ENCODE data around the gene SLAMF1.

Gene SLAMF1

DNA sequence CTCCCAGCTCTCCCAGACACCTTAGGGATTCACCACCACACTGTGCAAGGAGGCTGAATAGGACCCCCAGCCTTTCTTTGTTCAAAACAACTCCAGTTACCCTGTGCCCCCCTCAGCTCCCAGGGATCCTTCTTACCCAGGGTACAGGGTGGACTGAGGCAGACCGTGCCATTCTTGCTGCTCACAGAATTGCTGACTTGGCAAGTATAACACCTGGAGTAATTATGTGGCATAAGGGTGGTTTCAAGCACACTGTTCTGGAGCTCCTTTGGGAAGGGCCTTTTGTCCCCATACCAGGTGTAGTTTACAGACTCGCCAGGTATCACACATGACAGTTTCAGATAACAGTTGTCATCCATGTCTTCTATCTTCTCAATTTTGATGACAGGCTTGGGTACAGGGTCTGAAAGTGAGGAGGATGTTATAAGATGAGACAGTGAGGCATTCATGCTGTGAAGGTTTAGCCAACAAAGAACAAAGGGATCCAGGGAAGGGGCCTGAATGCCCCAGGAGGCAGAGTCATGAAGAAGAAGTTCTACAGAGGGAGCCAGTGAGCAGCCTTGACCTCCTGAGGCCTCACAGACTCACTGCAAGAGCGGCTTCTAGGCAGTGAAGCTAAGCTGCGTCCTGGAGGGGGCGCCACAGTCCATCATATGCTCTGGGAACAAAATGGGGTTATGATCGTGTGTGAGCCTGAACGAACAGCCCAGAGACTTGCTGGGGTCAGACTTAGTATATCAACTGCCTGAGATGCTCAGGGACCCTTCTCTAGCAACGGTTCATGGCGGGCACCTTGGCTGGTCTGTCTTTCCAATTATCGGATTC, 34.4 kb upstream of the SLAMF1 start:
- DNase-seq (ENCODE audit: low read depth), result peak; percentile 93
- H3K4me3 ChIP-seq (ENCODE audit: low read depth, low read length), result no peak overlapping the region
- TF ChIP-seq POLR2A (IDR thresholded peaks at IDR 0.05; ENCODE audit: extremely low read depth, insufficient read length) (no peak), MYC (IDR thresholded peaks at IDR 0.05; ENCODE audit: low read depth, low read length) (0 out of 2 replicates have a peak, but pooled peaks have one; percentile 39)
- TF ChIP-seq, protein P1, sequence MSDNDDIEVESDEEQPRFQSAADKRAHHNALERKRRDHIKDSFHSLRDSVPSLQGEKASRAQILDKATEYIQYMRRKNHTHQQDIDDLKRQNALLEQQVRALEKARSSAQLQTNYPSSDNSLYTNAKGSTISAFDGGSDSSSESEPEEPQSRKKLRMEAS (IDR thresholded peaks at IDR 0.05; ENCODE audit: low read depth, low read length), result peak; percentile 21; the same call in 1 of the 2 replicates
- TF ChIP-seq, protein P2, sequence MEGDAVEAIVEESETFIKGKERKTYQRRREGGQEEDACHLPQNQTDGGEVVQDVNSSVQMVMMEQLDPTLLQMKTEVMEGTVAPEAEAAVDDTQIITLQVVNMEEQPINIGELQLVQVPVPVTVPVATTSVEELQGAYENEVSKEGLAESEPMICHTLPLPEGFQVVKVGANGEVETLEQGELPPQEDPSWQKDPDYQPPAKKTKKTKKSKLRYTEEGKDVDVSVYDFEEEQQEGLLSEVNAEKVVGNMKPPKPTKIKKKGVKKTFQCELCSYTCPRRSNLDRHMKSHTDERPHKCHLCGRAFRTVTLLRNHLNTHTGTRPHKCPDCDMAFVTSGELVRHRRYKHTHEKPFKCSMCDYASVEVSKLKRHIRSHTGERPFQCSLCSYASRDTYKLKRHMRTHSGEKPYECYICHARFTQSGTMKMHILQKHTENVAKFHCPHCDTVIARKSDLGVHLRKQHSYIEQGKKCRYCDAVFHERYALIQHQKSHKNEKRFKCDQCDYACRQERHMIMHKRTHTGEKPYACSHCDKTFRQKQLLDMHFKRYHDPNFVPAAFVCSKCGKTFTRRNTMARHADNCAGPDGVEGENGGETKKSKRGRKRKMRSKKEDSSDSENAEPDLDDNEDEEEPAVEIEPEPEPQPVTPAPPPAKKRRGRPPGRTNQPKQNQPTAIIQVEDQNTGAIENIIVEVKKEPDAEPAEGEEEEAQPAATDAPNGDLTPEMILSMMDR (IDR thresholded peaks at IDR 0.05; ENCODE audit: low read depth, low read length), result peak; percentile 97

DNA sequence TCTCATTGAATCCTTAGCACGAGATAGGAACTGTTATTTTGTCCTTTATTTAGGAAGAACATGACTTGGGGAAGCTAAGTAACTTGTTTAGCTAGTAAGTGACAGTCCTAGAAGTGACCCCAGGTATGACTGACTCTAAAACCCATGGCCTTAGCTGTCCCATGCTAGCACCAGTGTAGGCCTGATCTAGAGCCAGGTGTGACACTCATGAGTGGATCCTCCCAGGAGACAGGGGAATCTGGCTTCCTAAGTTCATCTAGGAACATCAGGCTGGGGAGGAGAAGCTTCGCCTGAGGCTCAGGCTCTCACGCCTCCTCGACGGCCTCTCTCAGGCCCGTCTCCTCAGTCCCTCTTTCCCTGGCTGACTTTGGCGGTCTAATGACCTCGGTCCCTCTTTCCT, 33.6 kb upstream of the SLAMF1 start:
- TF ChIP-seq, protein P1 (IDR thresholded peaks at IDR 0.05; ENCODE audit: low read depth, low read length), result no peak
- TF ChIP-seq MYC (IDR thresholded peaks at IDR 0.05; ENCODE audit: low read depth, low read length) (no peak), POLR2A (IDR thresholded peaks at IDR 0.05; ENCODE audit: extremely low read depth, insufficient read length) (no peak)
- TF ChIP-seq, protein P2 (IDR thresholded peaks at IDR 0.05; ENCODE audit: low read depth, low read length), result no peak
- H3K4me3 ChIP-seq (ENCODE audit: low read depth, low read length), result no peak overlapping the region
- DNase-seq (ENCODE audit: low read depth), result no peak

DNA sequence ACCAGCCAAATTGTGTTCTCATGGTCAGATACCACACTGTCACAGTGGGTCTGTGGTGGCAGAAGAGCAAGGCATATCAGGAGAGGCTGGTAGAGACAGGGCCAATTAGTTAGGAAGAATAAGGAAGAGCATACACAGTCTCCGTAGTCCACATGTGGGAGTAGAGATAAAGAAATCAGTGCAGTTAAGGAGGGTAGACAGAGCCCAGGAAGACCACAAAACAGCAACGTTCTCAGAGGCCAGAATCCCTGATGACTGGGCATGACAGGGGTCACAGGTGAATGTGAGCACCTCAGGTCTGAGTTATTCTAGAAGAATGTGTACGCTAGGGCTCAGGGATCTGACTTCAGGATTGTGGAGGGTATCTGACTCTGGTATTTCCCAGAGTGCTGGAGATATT, 33.0 kb upstream of the SLAMF1 start:
- no peak for DNase-seq (ENCODE audit: low read depth)
- no peak overlapping the region for H3K4me3 ChIP-seq (ENCODE audit: low read depth, low read length)
- TF ChIP-seq, protein P1 (IDR thresholded peaks at IDR 0.05; ENCODE audit: low read depth, low read length), result no peak
- TF ChIP-seq, protein P2 (IDR thresholded peaks at IDR 0.05; ENCODE audit: low read depth, low read length), result no peak
- TF ChIP-seq MYC (IDR thresholded peaks at IDR 0.05; ENCODE audit: low read depth, low read length), result no peak
- no peak for TF ChIP-seq POLR2A (IDR thresholded peaks at IDR 0.05; ENCODE audit: extremely low read depth, insufficient read length)

DNA sequence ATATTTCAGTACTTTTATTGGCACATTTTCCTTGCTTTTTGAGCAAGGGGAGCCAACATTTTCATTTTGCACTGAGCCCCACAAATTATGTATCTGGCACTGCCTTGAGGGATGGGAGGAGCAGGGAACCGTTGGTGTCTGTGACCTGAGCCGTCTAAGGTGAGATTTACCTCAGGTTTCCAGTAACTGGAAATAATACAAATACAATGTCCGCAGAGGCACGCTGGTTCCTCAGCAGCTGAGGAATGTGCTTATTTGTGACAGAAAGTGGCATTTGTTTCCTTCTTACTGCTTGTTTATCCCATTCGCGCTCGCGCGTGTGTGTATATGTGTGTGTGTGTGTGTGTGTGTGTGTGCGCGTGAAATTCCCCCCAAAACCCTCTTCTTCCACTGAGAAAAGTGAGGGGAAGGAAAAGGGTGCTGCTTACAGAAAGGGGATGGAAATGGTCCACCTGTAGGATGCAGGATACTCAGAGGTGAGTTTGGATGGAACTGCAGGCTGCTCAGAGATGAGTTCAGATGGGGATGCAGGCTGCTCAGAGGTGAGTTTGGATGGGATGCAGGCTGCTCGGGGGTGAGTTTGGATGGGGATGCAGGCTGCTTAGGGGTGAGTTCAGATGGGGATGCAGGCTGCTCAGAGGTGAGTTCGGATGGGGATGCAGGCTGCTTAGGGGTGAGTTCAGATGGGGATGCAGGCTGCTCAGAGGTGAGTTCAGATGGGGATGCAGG, 30.2 kb upstream of the SLAMF1 start:
- no peak for TF ChIP-seq POLR2A (IDR thresholded peaks at IDR 0.05; ENCODE audit: extremely low read depth, insufficient read length)
- TF ChIP-seq MYC (IDR thresholded peaks at IDR 0.05; ENCODE audit: low read depth, low read length), result no peak
- TF ChIP-seq, protein P1 (IDR thresholded peaks at IDR 0.05; ENCODE audit: low read depth, low read length), result no peak
- TF ChIP-seq, protein P2 (IDR thresholded peaks at IDR 0.05; ENCODE audit: low read depth, low read length), result no peak
- H3K4me3 ChIP-seq (ENCODE audit: low read depth, low read length), result no peak overlapping the region
- DNase-seq (ENCODE audit: low read depth), result no peak

DNA sequence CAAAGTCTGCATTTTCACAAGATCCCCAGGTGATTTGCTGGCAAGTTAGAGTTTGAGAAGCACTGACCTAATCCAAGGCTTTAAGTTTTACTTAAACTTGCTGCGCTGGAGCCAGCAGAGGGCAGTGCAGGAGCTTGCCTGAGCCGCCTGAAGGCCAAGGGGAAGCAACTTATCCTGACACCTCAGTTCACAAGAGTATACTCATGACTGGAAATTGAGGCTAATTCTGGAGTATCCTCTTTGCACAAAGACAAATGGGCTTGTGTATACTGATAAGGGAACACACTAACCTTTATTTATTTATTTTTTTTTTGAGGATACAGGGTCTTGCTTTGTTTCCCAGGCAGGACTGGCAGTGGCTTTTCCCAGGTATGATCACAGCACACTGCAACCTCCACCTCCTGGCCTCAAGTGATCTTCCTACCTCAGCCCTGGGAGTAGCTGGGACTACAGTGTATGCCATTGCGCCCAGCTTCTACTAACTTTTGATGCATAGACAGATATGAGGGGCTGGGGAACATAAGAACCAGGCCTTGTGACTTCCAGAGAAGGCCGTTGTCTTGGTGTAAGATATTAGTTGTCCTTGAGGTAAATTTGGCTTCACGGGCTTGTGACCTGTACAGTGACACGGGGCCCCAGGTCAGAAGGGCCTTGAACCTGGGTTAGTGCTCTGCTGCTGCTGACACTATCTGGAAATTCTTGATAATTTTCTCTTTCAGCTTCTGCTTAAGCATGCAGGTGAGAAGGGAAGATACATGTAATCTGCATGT, 29.0 kb upstream of the SLAMF1 start:
- TF ChIP-seq POLR2A (IDR thresholded peaks at IDR 0.05; ENCODE audit: extremely low read depth, insufficient read length), result no peak
- TF ChIP-seq, protein P1 (IDR thresholded peaks at IDR 0.05; ENCODE audit: low read depth, low read length), result peak; percentile 18; the same call in 1 of the 2 replicates
- TF ChIP-seq MYC (IDR thresholded peaks at IDR 0.05; ENCODE audit: low read depth, low read length), result no peak
- TF ChIP-seq, protein P2 (IDR thresholded peaks at IDR 0.05; ENCODE audit: low read depth, low read length), result peak; percentile 83
- no peak overlapping the region for H3K4me3 ChIP-seq (ENCODE audit: low read depth, low read length)
- DNase-seq (ENCODE audit: low read depth), result peak; percentile 77
